AG09319 (cell line): ENCODE results near the gene CAPZB.

Experiments used
- DNase-seq: peaks from one replicate; pipeline ENCODE4 v3.0.0-alpha.2; 2010; ENCODE audit warnings: low read depth; ENCODE audit errors: extremely low read depth
- CTCF ChIP-seq: IDR thresholded peaks from 2 replicates; pipeline ENCODE4 v1.5.1; 2011; ENCODE audit warnings: low read depth, mild to moderate bottlenecking, inconsistent platforms, low read length, moderate library complexity

The CAPZB gene

GRCh38 chr1:19483691-19484090 is 1.6 kb downstream of the CAPZB start:
- DNase-seq, result no peak
- no peak for TF ChIP-seq CTCF

GRCh38 chr1:19483261-19483660 is 2.1 kb downstream of the CAPZB start:
- DNase-seq, result no peak
- no peak for TF ChIP-seq CTCF

- no peak for TF ChIP-seq CTCF
- no peak for DNase-seq
These were observed 3.4 kb downstream of the CAPZB start for GRCh38 chr1:19481826-19482398.

GRCh38 chr1:19480282-19480681 is 5.1 kb downstream of the CAPZB start:
- no peak for TF ChIP-seq CTCF
- no peak for DNase-seq

GRCh38 chr1:19479351-19480120 is 5.8 kb downstream of the CAPZB start:
- TF ChIP-seq CTCF, result no peak
- no peak for DNase-seq

GRCh38 chr1:19478322-19478721 is 7.0 kb downstream of the CAPZB start:
- no peak for DNase-seq
- TF ChIP-seq CTCF, result no peak
